Tibial nerve (tissue), 4 donors: Measurements from ENCODE around the gene ST7L. TPM values are rescaled to one million over a fixed set of nuclear protein-coding genes. Genes with fewer than 3 reads are reported as not detected.

Experiments
- DNase-seq, 2 donors: peaks; one replicate each; pipeline ENCODE4 v3.0.0-alpha.2; 2019; ENCODE audit warnings: low spot score in 2 of 2
- H3K27ac ChIP-seq, 4 donors: fragments of 200-600 bp; sonication (generic) in 3 of 4; one replicate each; pipeline ENCODE4 v1.5.1; 2017 to 2019; ENCODE audit warnings: mild to moderate bottlenecking in 1 of 4
- H3K27me3 ChIP-seq, 2 donors: fragments of 200-600 bp; sonication (generic) in 1 of 2; one replicate each; pipeline versions ENCODE4 v1.5.1 to v1.6.0; 2017 to 2019
- H3K36me3 ChIP-seq, 3 donors: fragments of 200-600 bp; sonication (generic); one replicate each; pipeline ENCODE4 v1.5.1; 2018 to 2019
- H3K4me1 ChIP-seq, 4 donors: fragments of 200-600 bp; sonication (generic) in 3 of 4; one replicate each; pipeline ENCODE4 v1.5.1; 2017 to 2019
- H3K4me3 ChIP-seq, 4 donors: fragments of 200-600 bp; sonication (generic) in 3 of 4; one replicate each; pipeline ENCODE4 v1.5.1; 2017 to 2019; ENCODE audit warnings: mild to moderate bottlenecking in 1 of 4, moderate library complexity in 1 of 4
- H3K9me3 ChIP-seq, 4 donors: fragments of 200-600 bp; sonication (generic) in 3 of 4; one replicate each; pipeline ENCODE4 v1.5.1; 2017 to 2019
- EP300 ChIP-seq, 2 donors: sonication (generic); formaldehyde crosslinking; IDR thresholded peaks; one replicate each; pipeline ENCODE4 v1.6.1; 2017; ENCODE audit warnings: antibody characterized with exemption in 2 of 2, mild to moderate bottlenecking in 1 of 2
- POLR2A ChIP-seq, 2 donors: fragments of 450-650 bp; IDR thresholded peaks; one replicate each; pipeline ENCODE4 v1.6.1; 2017; ENCODE audit warnings: antibody characterized with exemption in 2 of 2, mild to moderate bottlenecking in 2 of 2, moderate library complexity in 2 of 2
- WGBS, 2 donors: methylation state at CpG; one replicate each; pipeline ENCODE4 v1.1.5; 2018; 5-methylcytosine and 5-hydroxymethylcytosine counted together
- total RNA-seq, 4 donors: library from RNA; depleted of rRNA; stranded (reverse); fragments of >200 nt; gene quantifications; one replicate each; pipeline ENCODE4 v1.1.0, GENCODE V29; 2016
- TF ChIP-seq, protein P1 (sequence below), 5 experiments: fragments of 200-600 bp in 3 of 5; fragments of 450-650 bp in 2 of 5; sonication (generic) in 3 of 5; IDR thresholded peaks; one replicate each; pipeline ENCODE4 v1.5.1; 2016 to 2019; ENCODE audit warnings: antibody characterized with exemption in 5 of 5, mild to moderate bottlenecking in 3 of 5, moderate library complexity in 2 of 5

Gene ST7L
- total RNA-seq, 4 donors from 2014 or later: 18.4 to 24.0 (median 20.4) TPM

DNA sequence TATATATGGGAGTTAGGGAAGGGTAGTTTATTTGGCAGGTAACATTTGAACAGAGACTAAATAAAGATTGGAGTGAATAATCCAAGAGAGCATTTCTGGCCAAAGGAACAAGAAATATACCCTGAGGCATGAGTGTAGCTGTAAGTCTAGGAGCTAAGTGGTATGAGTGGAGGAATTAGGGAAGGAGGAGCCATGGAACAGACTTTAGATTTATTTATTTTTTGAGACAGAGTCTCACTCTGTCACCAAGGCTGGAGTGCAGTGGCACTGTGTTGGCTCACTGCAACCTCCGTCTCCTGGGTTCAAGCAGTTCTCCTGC lies 19.1 kb upstream of the ST7L start:
- 90 to 100% methylated on average over 1 of the region's 1 CpG for WGBS, 2 donors
- DNase-seq: no peak

DNA sequence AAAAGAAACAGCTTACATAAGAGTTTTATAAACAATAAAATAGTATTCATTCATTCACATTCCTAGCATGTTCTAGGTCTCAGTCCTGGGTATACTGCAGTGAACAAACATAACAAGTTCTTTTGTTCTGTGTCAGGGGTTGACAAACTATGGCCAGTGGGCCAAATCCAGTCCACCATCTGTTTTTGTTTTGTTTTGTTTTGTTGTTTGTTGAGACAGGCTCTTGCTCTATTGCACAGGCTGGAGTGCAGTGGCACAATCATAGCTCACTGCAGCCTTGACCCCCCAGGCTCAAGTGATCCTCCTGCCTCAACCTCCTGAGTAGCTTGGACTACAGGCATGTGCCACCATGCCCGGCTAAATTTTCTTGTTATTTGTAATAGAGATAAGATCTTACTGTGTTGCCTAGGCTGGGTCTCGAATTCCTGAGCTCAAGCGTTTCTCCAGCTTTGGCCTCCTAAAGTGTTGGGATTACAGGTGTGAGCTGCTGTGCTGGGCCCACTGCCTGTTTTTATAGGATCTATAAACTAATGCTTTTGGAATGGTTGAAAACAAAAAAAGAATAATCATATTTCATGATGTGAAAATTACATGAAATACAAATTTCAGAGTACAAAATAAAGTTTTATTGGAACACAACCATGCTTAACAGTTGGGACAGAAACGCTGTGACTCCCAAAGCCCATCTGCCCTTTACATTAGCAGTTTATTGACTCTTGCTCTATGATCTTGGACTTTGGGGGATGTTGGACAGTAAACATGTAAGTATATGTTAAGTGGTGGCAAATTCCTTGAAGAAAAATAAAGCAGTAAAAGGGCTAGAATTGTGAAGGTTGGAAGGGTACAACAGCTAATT lies 18.5 kb upstream of the ST7L start:
- Histone ChIP-seq H3K9me3 (no peaks in the 10 kb centered on the region), H3K4me1 (peaks cover 0 to 62% (median 21%) of the 10 kb centered on the region in 4 donors), H3K4me3 (no peak overlapping the region), H3K36me3 (no peaks in the 10 kb centered on the region), H3K27ac (peak overlapping the region in 2 of 4 donors; percentile 19 to 73), H3K27me3 (no peaks in the 10 kb centered on the region)
- TF ChIP-seq, protein P1, sequence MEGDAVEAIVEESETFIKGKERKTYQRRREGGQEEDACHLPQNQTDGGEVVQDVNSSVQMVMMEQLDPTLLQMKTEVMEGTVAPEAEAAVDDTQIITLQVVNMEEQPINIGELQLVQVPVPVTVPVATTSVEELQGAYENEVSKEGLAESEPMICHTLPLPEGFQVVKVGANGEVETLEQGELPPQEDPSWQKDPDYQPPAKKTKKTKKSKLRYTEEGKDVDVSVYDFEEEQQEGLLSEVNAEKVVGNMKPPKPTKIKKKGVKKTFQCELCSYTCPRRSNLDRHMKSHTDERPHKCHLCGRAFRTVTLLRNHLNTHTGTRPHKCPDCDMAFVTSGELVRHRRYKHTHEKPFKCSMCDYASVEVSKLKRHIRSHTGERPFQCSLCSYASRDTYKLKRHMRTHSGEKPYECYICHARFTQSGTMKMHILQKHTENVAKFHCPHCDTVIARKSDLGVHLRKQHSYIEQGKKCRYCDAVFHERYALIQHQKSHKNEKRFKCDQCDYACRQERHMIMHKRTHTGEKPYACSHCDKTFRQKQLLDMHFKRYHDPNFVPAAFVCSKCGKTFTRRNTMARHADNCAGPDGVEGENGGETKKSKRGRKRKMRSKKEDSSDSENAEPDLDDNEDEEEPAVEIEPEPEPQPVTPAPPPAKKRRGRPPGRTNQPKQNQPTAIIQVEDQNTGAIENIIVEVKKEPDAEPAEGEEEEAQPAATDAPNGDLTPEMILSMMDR (IDR thresholded peaks at IDR 0.05): no peak
- DNase-seq: no peak
- WGBS, 2 donors: 78 to 82% methylated on average over 4 of the region's 4 CpGs

More for the DNA sequence above, 19.1 kb upstream of the ST7L start:
- TF ChIP-seq, protein P1 (IDR thresholded peaks at IDR 0.05): no peak
- TF ChIP-seq EP300 (IDR thresholded peaks at IDR 0.05) (no peak), POLR2A (IDR thresholded peaks at IDR 0.05) (no peak)
- Histone ChIP-seq H3K9me3 (no peaks in the 10 kb centered on the region), H3K4me3 (no peak overlapping the region), H3K27me3 (no peaks in the 10 kb centered on the region), H3K36me3 (no peaks in the 10 kb centered on the region), H3K4me1 (peaks cover 0 to 59% (median 21%) of the 10 kb centered on the region in 4 donors), H3K27ac (no peak overlapping the region)

DNA sequence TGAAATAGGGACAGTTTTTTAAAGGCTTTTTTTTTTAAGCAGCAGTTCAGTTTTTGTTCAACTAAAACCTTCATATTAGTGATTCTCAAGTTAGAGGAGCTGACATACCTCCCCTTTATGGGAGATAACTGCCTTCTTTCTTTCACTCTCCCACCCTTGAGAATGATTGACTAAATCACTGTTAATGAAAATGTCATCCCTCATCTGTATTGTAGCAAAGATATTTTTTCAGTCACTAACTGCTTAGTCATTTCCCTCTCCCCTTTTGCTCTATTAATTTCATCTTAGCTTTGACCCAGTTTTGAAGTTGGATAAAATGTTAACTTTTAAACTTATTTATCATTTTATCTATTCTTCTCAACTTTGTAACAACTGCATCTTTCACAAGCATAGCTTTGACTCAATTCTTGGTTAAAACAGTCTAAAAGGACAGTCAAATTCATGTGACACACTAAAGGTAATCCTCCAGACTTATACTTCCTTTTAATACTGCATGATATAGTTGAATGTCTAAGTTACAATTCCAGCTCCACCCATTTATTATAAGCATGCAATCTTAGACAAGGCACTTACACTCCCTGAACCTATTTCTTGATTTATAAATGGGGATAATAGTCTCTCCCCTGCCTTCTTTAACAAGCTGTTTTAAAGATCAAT lies 17.8 kb upstream of the ST7L start:
- DNase-seq: no peak
- H3K9me3 ChIP-seq: no peaks in the 10 kb centered on the region
- H3K4me3 ChIP-seq: no peak overlapping the region
- TF ChIP-seq EP300 (IDR thresholded peaks at IDR 0.05) (no peak), POLR2A (IDR thresholded peaks at IDR 0.05) (no peak)
- TF ChIP-seq, protein P1 (IDR thresholded peaks at IDR 0.05): no peak
- H3K36me3 ChIP-seq: no peaks in the 10 kb centered on the region
- H3K27me3 ChIP-seq: no peaks in the 10 kb centered on the region
- H3K27ac ChIP-seq: peak overlapping the region in 2 of 4 donors; percentile 19 to 73
- peaks cover 0 to 70% (median 21%) of the 10 kb centered on the region in 4 donors for H3K4me1 ChIP-seq

DNA sequence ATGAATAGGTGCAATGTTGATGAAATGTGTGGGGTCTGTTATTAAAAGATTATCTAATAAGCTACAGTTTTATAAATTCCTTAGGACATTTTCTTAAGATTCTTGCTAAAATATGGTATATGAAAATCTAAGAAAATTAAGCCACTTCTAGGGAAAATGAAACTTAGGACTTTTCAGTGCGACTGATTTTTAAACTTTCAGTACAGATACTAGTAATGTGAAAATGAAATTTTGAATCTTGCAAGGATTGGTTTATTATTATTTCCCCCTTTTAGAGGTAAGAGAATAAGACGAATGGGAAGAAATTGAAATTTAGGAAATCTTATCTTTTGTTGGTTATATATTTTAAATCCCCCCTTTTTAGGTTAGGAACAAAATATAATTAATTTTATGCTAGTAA lies 17.1 kb upstream of the ST7L start:
- peaks cover 0 to 66% (median 21%) of the 10 kb centered on the region in 4 donors for H3K4me1 ChIP-seq
- no peak overlapping the region for H3K4me3 ChIP-seq
- WGBS, 2 donors: 86 to 88% methylated on average over 2 of the region's 2 CpGs
- no peaks in the 10 kb centered on the region for H3K9me3 ChIP-seq
- no peak for DNase-seq
- H3K27ac ChIP-seq: no peak overlapping the region
- no peaks in the 10 kb centered on the region for H3K27me3 ChIP-seq
- TF ChIP-seq, protein P1 (IDR thresholded peaks at IDR 0.05): no peak
- H3K36me3 ChIP-seq: no peaks in the 10 kb centered on the region

DNA sequence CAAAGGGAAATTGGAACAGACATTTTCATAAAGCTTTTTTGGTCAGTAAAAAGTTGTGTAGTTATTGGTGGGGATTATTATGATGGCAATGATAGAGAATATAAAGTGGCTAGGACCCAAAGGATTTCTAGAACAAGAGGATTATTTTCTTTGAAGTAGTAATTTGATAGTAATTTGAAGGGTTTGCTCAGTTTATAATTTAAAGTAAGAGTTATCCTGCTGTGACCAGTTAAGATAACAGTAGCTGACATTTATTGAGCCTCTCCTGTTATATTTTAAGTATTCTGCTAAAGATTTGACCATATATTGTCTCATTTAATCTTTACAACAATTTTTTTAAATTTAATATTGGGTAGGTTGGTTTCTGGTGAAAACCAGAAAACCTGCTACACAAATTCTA lies 15.4 kb upstream of the ST7L start:
- DNase-seq: no peak
- no peak overlapping the region for H3K4me3 ChIP-seq
- TF ChIP-seq, protein P1 (IDR thresholded peaks at IDR 0.05): no peak
- TF ChIP-seq POLR2A (IDR thresholded peaks at IDR 0.05) (no peak), EP300 (IDR thresholded peaks at IDR 0.05) (no peak)
- H3K27me3 ChIP-seq: no peaks in the 10 kb centered on the region
- peaks cover 0 to 70% (median 21%) of the 10 kb centered on the region in 4 donors for H3K4me1 ChIP-seq
- H3K36me3 ChIP-seq: peaks cover 0 to 3% (median 0%) of the 10 kb centered on the region in 3 donors
- no peaks in the 10 kb centered on the region for H3K9me3 ChIP-seq
- H3K27ac ChIP-seq: no peak overlapping the region
